Endothelial cell of umbilical vein (primary cell): ENCODE data around the gene MLLT11. TPM values are rescaled to one million over a fixed set of nuclear protein-coding genes. Genes with fewer than 3 reads are reported as not detected.

ENCODE experiments used
- BruUV-seq: library from RNA; stranded (reverse); fragments of 400-500 nt; replicated peaks from 2 replicates; lab custom pipeline; 2021; lab: Mats Ljungman, UMichigan
- CTCF ChIA-PET: fragments of 300-600, 350-600 bp; sonication (Branson Sonifier 250); formaldehyde crosslinking; loops from one replicate; lab custom pipeline; 2021; ENCODE audit warnings: antibody characterized with exemption, inconsistent platforms; lab: Charles Lee
- POLR2A ChIA-PET: fragments of 300-600, 350-600 bp; sonication (Branson Sonifier 250); formaldehyde crosslinking; loops from one replicate; lab custom pipeline; 2021; ENCODE audit warnings: antibody characterized with exemption, inconsistent platforms; lab: Charles Lee
- DNase-seq: peaks from one replicate; pipeline ENCODE4 v3.0.0-alpha.2; 2011; ENCODE audit warnings: low read depth, low spot score
- FAIRE-seq: peaks from 2 replicates; lab custom pipeline; 2011; peaks lifted over from hg19 to GRCh38; lab: Jason Lieb, UNC
- H2AFZ ChIP-seq: 2 replicates; pipeline ENCODE4 v1.6.0; 2012; ENCODE audit warnings: low read depth, low read length, control low read depth, inconsistent platforms
- H3K27ac ChIP-seq: 2 replicates; pipeline ENCODE4 v1.5.1; 2011; ENCODE audit warnings: low read depth, mild to moderate bottlenecking, control low read depth, low read length, moderate library complexity; ENCODE audit not compliant: insufficient read depth
- H3K27me3 ChIP-seq, 2 experiments: 2 replicates each; pipeline versions ENCODE4 v1.6.0 to v1.6.1; 2011; ENCODE audit warnings: low read length in 2 of 2, mixed read lengths in 1 of 2; ENCODE audit not compliant: control insufficient read depth in 2 of 2, insufficient read depth in 2 of 2
- H3K36me3 ChIP-seq, 2 experiments: 2 replicates in 1 of 2; 3 replicates in 1 of 2; pipeline ENCODE4 v1.5.1; 2011; ENCODE audit warnings: low read length in 2 of 2, mild to moderate bottlenecking in 1 of 2, moderate library complexity in 1 of 2; ENCODE audit not compliant: control insufficient read depth in 2 of 2, insufficient read depth in 2 of 2; ENCODE audit errors: extremely low read depth in 1 of 2
- H3K4me1 ChIP-seq: 3 replicates; pipeline ENCODE4 v1.5.1; 2011; ENCODE audit warnings: mild to moderate bottlenecking, low read length; ENCODE audit not compliant: control insufficient read depth, insufficient read depth; ENCODE audit errors: extremely low read depth
- H3K4me2 ChIP-seq: 2 replicates; pipeline ENCODE4 v1.6.1; 2011; ENCODE audit warnings: low read length, control low read depth, mixed read lengths; ENCODE audit not compliant: insufficient read depth
- H3K4me3 ChIP-seq, 3 experiments: fragments of 200-600 bp in 1 of 3; sonication (generic), shearing (Covaris generic) in 1 of 3; replicated peaks in 1 of 3; 2 replicates each; pipeline ENCODE4 v1.5.1; 2011 to 2016; ENCODE audit warnings: control low read depth in 3 of 3, low read length in 3 of 3, mild to moderate bottlenecking in 2 of 3, inconsistent platforms in 1 of 3, low read depth in 1 of 3, moderate library complexity in 1 of 3; ENCODE audit not compliant: insufficient read depth in 1 of 3
- H3K79me2 ChIP-seq: 2 replicates; pipeline ENCODE4 v1.6.0; 2012; ENCODE audit warnings: low read length, inconsistent platforms; ENCODE audit not compliant: control insufficient read depth, insufficient read depth
- H3K9ac ChIP-seq: replicated peaks from 2 replicates; pipeline ENCODE3; 2011; ENCODE audit warnings: low read length, control low read depth; ENCODE audit not compliant: insufficient read depth; ENCODE audit errors: extremely low read depth
- H3K9me1 ChIP-seq: replicated peaks from 3 replicates; pipeline ENCODE4 v1.6.0; 2011; ENCODE audit warnings: mild to moderate bottlenecking, low read length; ENCODE audit not compliant: control insufficient read depth, insufficient read depth; ENCODE audit errors: extremely low read depth
- H3K9me3 ChIP-seq: replicated peaks from 2 replicates; pipeline ENCODE4 v1.5.1; 2012; ENCODE audit warnings: low read length, inconsistent platforms; ENCODE audit not compliant: control insufficient read depth, insufficient read depth
- H4K20me1 ChIP-seq: replicated peaks from 2 replicates; pipeline ENCODE3; 2011; ENCODE audit warnings: mild to moderate bottlenecking, low read length; ENCODE audit not compliant: control insufficient read depth, insufficient read depth; ENCODE audit errors: extremely low read depth
- CTCF ChIP-seq, 2 donors: IDR thresholded peaks; 1 replicate in 1 of 2; 2 replicates in 1 of 2; pipeline ENCODE4 v1.5.1; 2011; ENCODE audit warnings: low read length in 2 of 2, mild to moderate bottlenecking in 2 of 2, moderate library complexity in 2 of 2, control low read depth in 1 of 2, inconsistent platforms in 1 of 2, low read depth in 1 of 2; ENCODE audit not compliant: insufficient read depth in 1 of 2; ENCODE audit errors: extremely low read depth in 1 of 2
- EZH2 ChIP-seq: IDR thresholded peaks from 2 replicates; pipeline ENCODE4 v1.6.1; 2012; ENCODE audit warnings: borderline replicate concordance, low read depth, mild to moderate bottlenecking, moderate library complexity, low read length, inconsistent platforms; ENCODE audit not compliant: severe bottlenecking
- FOS ChIP-seq: IDR thresholded peaks from 2 replicates; pipeline ENCODE4 v1.6.1; 2011; ENCODE audit warnings: mild to moderate bottlenecking, low read length, moderate library complexity, borderline replicate concordance; ENCODE audit not compliant: insufficient read depth
- GATA2 ChIP-seq: IDR thresholded peaks from 2 replicates; pipeline ENCODE4 v1.7.0; 2011; ENCODE audit warnings: low read depth, mild to moderate bottlenecking, moderate library complexity, mixed read lengths, low read length; ENCODE audit not compliant: insufficient read length, insufficient read depth
- JUN ChIP-seq: IDR thresholded peaks from 2 replicates; pipeline ENCODE4 v1.6.1; 2011; ENCODE audit warnings: borderline replicate concordance, low read depth; ENCODE audit not compliant: insufficient read length, insufficient read depth
- MAX ChIP-seq: IDR thresholded peaks from 2 replicates; pipeline ENCODE4 v1.6.1; 2011; ENCODE audit not compliant: insufficient read depth, insufficient read length
- MYC ChIP-seq: IDR thresholded peaks from one replicate; pipeline ENCODE4 v1.6.1; 2011; ENCODE audit warnings: mild to moderate bottlenecking, low read depth, low read length
- POLR2A ChIP-seq: IDR thresholded peaks from 2 replicates; pipeline ENCODE4 v1.6.1; 2012; ENCODE audit warnings: low read depth, mild to moderate bottlenecking, control low read depth, low read length
- POLR2AphosphoS5 ChIP-seq: IDR thresholded peaks from 2 replicates; pipeline ENCODE4 v1.6.1; 2012; ENCODE audit warnings: low read depth, mild to moderate bottlenecking, control low read depth, low read length, moderate library complexity; ENCODE audit not compliant: insufficient read depth
- dilution Hi-C: fragments of 300-500 bp; cut with MboI; formaldehyde crosslinking; loops from one replicate; pipeline ENCODE4 v1.15.0; 2019; ENCODE audit warnings: low sequenced_read_pairs; ENCODE audit not compliant: extremely low pct_ligation_motif_present
- intact Hi-C: fragments of 100-400 bp; cut with micrococcal nuclease; formaldehyde crosslinking; loops from one replicate; pipeline ENCODE4 v1.10.0; 2022
- polyA plus RNA-seq, 4 experiments: library from polyadenylated mRNA; depleted of rRNA in 3 of 4; stranded (reverse) in 3 of 4; unstranded in 1 of 4; fragments of >200 nt; gene quantifications; 2 replicates each; pipeline versions ENCODE4 v1.2.1 to v1.2.3, GENCODE V29; 2011 to 2012; ENCODE audit warnings: missing spikeins in 1 of 4
- total RNA-seq: library from RNA; stranded (reverse); gene quantifications from 2 replicates; pipeline ENCODE4 v1.2.3, GENCODE V29; 2021

MLLT11 gene
- total and polyA plus RNA-seq, 2 donors (not counting 3 experiments of a cell fraction or from before 2014, with no cell fraction given) = 25.2 to 26.5 TPM

- H3K4me1 ChIP-seq = peaks cover 33% of the 10 kb centered on the region
- FAIRE-seq (peak; percentile 93), DNase-seq (peak; percentile 87)
- no peaks in the 10 kb centered on the region for H3K27me3 ChIP-seq
- peak within 1 kb of the TSS; percentile 96 for H3K4me2 ChIP-seq
- H3K9me3 ChIP-seq = no peaks in the 10 kb centered on the region
- dilution Hi-C loops = no loop called here
- no peak for TF ChIP-seq MAX
- TF ChIP-seq JUN = no peak
- peak; percentile 60 to 88 for TF ChIP-seq CTCF (IDR thresholded peaks at IDR 0.05; ENCODE audit: extremely low read depth in 1 of 2, insufficient read depth in 1 of 2, low read depth in 1 of 2, low read length in 2 of 2)
- no peak for TF ChIP-seq MYC
- TF ChIP-seq FOS = no peak
- TF ChIP-seq EZH2 = no peak
- no peak for TF ChIP-seq GATA2
- peak; percentile 89 for TF ChIP-seq POLR2A
- peak; percentile 87 for TF ChIP-seq POLR2AphosphoS5
- peak within 1 kb of the TSS; percentile 77 for H2AFZ ChIP-seq
- H4K20me1 ChIP-seq = peaks cover 9% of the 10 kb centered on the region
- no TSS peak for BruUV-seq
- intact Hi-C loops = loop anchor here (1.0 to 2.0 kb wide), 2 partner anchors 11 to 51 kb away; partner anchors contain the start of gene PRUNE1
- H3K9ac ChIP-seq = peak within 1 kb of the TSS; percentile 90
- CTCF ChIA-PET = interaction anchor here (0.6 to 6.1 kb wide), 13 partner anchors 9 to 137 kb away, joined by 3 to 39 read pairs (median 5); partner anchors contain the start of genes BNIPL, C1orf56, GABPB2 and MINDY1
- H3K4me3 ChIP-seq = peak within 1 kb of the TSS; percentile 82 to 94 (median 91)
- peaks cover 92% of the 10 kb centered on the region for H3K79me2 ChIP-seq
- H3K27ac ChIP-seq = peak within 1 kb of the TSS; percentile 91
- H3K36me3 ChIP-seq = peaks cover 18% of the 10 kb centered on the region in 2 experiments
- no peaks in the 10 kb centered on the region for H3K9me1 ChIP-seq
- POLR2A ChIA-PET = no interaction called here
These were observed 839 bp upstream of the MLLT11 start, which contains the start of gene CDC42SE1 for GRCh38 chr1:151059109-151060006. Gene CDC42SE1, minus strand, starts transcription at chr1:151059622. Its CDS starts 3,892 bp downstream, at chr1:151055730.
